HCT116 (cell line): ENCODE measurements around the gene ABCA1. TPM values are rescaled to one million over a fixed set of nuclear protein-coding genes. Genes with fewer than 3 reads are reported as not detected.

ENCODE experiments used
- ATAC-seq: fragments of 200-7000 bp; cut with Tn5 transposase; 2 replicates; pipeline ENCODE4 v1.9.1; 2020; ENCODE audit warnings: mild to moderate bottlenecking, moderate library complexity
- BruUV-seq: library from RNA; stranded (reverse); fragments of 400-500 nt; replicated peaks from 2 replicates; lab custom pipeline; 2021; lab: Mats Ljungman, UMichigan
- CTCF ChIA-PET: fragments of 300-600 bp; sonication (Branson Sonifier 250); formaldehyde crosslinking; loops from one replicate; lab custom pipeline; 2021; ENCODE audit warnings: antibody characterized with exemption; lab: Charles Lee
- POLR2A ChIA-PET: fragments of 300-600, 350-600 bp; sonication (Branson Sonifier 250); formaldehyde crosslinking; loops from one replicate; lab custom pipeline; 2021; ENCODE audit warnings: antibody characterized with exemption; lab: Charles Lee
- RAD21 ChIA-PET, 2 experiments: fragments of 300-600 bp; sonication (Branson Sonifier 250); formaldehyde crosslinking; loops; one replicate each; lab custom pipeline; 2023; ENCODE audit warnings: low total read pairs in 2 of 2; ENCODE audit not compliant: uncharacterized antibody in 2 of 2, unreplicated experiment in 2 of 2, low non-redundant PET in 1 of 2; lab: Charles Lee
- DNase-seq: peaks from one replicate; pipeline ENCODE4 v3.0.0-alpha.2; 2010; ENCODE audit warnings: low read depth, low spot score
- H2AFZ ChIP-seq: fragments of 200-600 bp; shearing (Covaris generic), sonication (generic); 2 replicates; pipeline ENCODE4 v1.6.1; 2017; ENCODE audit warnings: low read depth, mixed run types, mixed read lengths, antibody characterized with exemption, low read length; ENCODE audit not compliant: poor library complexity, severe bottlenecking
- H3K27ac ChIP-seq: 2 replicates; pipeline ENCODE4 v1.5.1; 2012; ENCODE audit warnings: low read depth, low read length
- H3K27me3 ChIP-seq: fragments of 200-600 bp; sonication (generic); 2 replicates; pipeline ENCODE4 v1.6.1; 2016; ENCODE audit warnings: mixed run types, low read length, mixed read lengths; ENCODE audit not compliant: insufficient read depth
- H3K36me3 ChIP-seq, 2 experiments: fragments of 200-500 bp in 1 of 2; fragments of 200-600 bp in 1 of 2; sonication (Bioruptor generic) in 1 of 2; sonication (generic) in 1 of 2; 2 replicates each; pipeline versions ENCODE4 v1.5.1 to v1.6.1; 2014 to 2016; ENCODE audit warnings: low read length in 2 of 2, inconsistent platforms in 1 of 2, mixed read lengths in 1 of 2, mixed run types in 1 of 2; ENCODE audit not compliant: insufficient read depth in 2 of 2, control insufficient read depth in 1 of 2
- H3K4me1 ChIP-seq, 2 experiments: fragments of 200-600 bp in 1 of 2; sonication (generic) in 1 of 2; 2 replicates each; pipeline versions ENCODE4 v1.5.1 to v1.6.1; 2012 to 2017; ENCODE audit warnings: low read length in 2 of 2, inconsistent platforms in 1 of 2, mild to moderate bottlenecking in 1 of 2, mixed read lengths in 1 of 2, mixed run types in 1 of 2, moderate library complexity in 1 of 2; ENCODE audit not compliant: insufficient read depth in 2 of 2, control insufficient read depth in 1 of 2
- H3K4me2 ChIP-seq: fragments of 200-600 bp; sonication (generic); 2 replicates; pipeline ENCODE4 v1.6.1; 2017; ENCODE audit warnings: mixed run types, low read length, mixed read lengths
- H3K4me3 ChIP-seq, 2 experiments: fragments of 200-600 bp in 1 of 2; sonication (generic) in 1 of 2; replicated peaks in 1 of 2; 2 replicates each; pipeline ENCODE4 v1.5.1; 2011 to 2016; ENCODE audit warnings: low read length in 2 of 2, control low read depth in 1 of 2, low read depth in 1 of 2, mild to moderate bottlenecking in 1 of 2, mixed read lengths in 1 of 2, mixed run types in 1 of 2
- H3K79me2 ChIP-seq: fragments of 200-600 bp; sonication (generic); 2 replicates; pipeline ENCODE4 v1.6.1; 2017; ENCODE audit warnings: mild to moderate bottlenecking, mixed run types, low read length, moderate library complexity, mixed read lengths; ENCODE audit not compliant: insufficient read depth
- H3K9ac ChIP-seq: fragments of 200-600 bp; sonication (generic); 2 replicates; pipeline ENCODE4 v1.6.1; 2016; ENCODE audit warnings: low read length, mixed read lengths
- H3K9me2 ChIP-seq: fragments of 200-600 bp; sonication (generic), shearing (Covaris generic); 2 replicates; pipeline ENCODE4 v1.6.1; 2017; ENCODE audit warnings: mixed run types, mild to moderate bottlenecking, moderate library complexity; ENCODE audit not compliant: insufficient read depth
- H3K9me3 ChIP-seq, 2 experiments: fragments of 200-500 bp in 1 of 2; fragments of 200-600 bp in 1 of 2; sonication (Bioruptor generic) in 1 of 2; sonication (generic) in 1 of 2; 2 replicates each; pipeline ENCODE4 v1.6.1; 2014 to 2017; ENCODE audit warnings: low read length in 2 of 2, mixed read lengths in 2 of 2, inconsistent platforms in 1 of 2, low read depth in 1 of 2, mild to moderate bottlenecking in 1 of 2, mixed run types in 1 of 2, moderate library complexity in 1 of 2; ENCODE audit not compliant: control insufficient read depth in 1 of 2, insufficient read depth in 1 of 2
- H4K20me1 ChIP-seq: fragments of 200-600 bp; sonication (generic), shearing (Covaris generic); 2 replicates; pipeline ENCODE4 v1.6.1; 2017; ENCODE audit warnings: mixed run types, mild to moderate bottlenecking, moderate library complexity; ENCODE audit not compliant: insufficient read depth
- ATF3 ChIP-seq: IDR thresholded peaks from 2 replicates; pipeline ENCODE4 v1.6.1; 2012
- CBX3 ChIP-seq: IDR thresholded peaks from 2 replicates; pipeline ENCODE4 v1.6.1; 2012; ENCODE audit warnings: low read depth
- CTCF ChIP-seq, 3 experiments: fragments of 200-600 bp in 1 of 3; sonication (generic) in 1 of 3; IDR thresholded peaks in 2 of 3; conservative IDR thresholded peaks in 1 of 3; 2 replicates each; pipeline ENCODE4 v1.5.1; 2012 to 2017; ENCODE audit warnings: low read depth in 2 of 3, low read length in 2 of 3, antibody characterized with exemption in 1 of 3, borderline replicate concordance in 1 of 3, control low read depth in 1 of 3, mild to moderate bottlenecking in 1 of 3, mixed read lengths in 1 of 3, mixed run types in 1 of 3, moderate library complexity in 1 of 3; ENCODE audit not compliant: insufficient read depth in 1 of 3
- EGR1 ChIP-seq: IDR thresholded peaks from 2 replicates; pipeline ENCODE4 v1.6.1; 2012; ENCODE audit warnings: low read depth
- ELF1 ChIP-seq: IDR thresholded peaks from 2 replicates; pipeline ENCODE4 v1.6.1; 2012; ENCODE audit warnings: low read depth, borderline replicate concordance
- EZH2 ChIP-seq: fragments of 200-600 bp; sonication (generic); IDR thresholded peaks from 2 replicates; pipeline ENCODE4 v1.6.1; 2017; ENCODE audit warnings: antibody characterized with exemption, mixed run types
- FOSL1 ChIP-seq: IDR thresholded peaks from 2 replicates; pipeline ENCODE4 v1.6.1; 2012; ENCODE audit warnings: low read depth
- JUND ChIP-seq: IDR thresholded peaks from 2 replicates; pipeline ENCODE4 v1.6.1; 2012
- POLR2A ChIP-seq: IDR thresholded peaks from 2 replicates; pipeline ENCODE4 v1.7.0; 2011; ENCODE audit warnings: borderline replicate concordance; ENCODE audit not compliant: insufficient read depth, insufficient read length; ENCODE audit errors: extremely low read depth
- POLR2AphosphoS5 ChIP-seq: IDR thresholded peaks from 2 replicates; pipeline ENCODE4 v1.6.1; 2011; ENCODE audit warnings: mild to moderate bottlenecking, low read depth, low read length, moderate library complexity
- RAD21 ChIP-seq: IDR thresholded peaks from 2 replicates; pipeline ENCODE4 v1.6.1; 2012; ENCODE audit warnings: low read depth, mild to moderate bottlenecking
- REST ChIP-seq: IDR thresholded peaks from 2 replicates; pipeline ENCODE4 v1.6.1; 2012; ENCODE audit warnings: low read depth
- SIN3A ChIP-seq: IDR thresholded peaks from 2 replicates; pipeline ENCODE4 v1.6.1; 2012; ENCODE audit warnings: low read depth
- SP1 ChIP-seq: IDR thresholded peaks from 2 replicates; pipeline ENCODE4 v1.6.1; 2012; ENCODE audit warnings: low read depth
- SRF ChIP-seq: IDR thresholded peaks from 2 replicates; pipeline ENCODE4 v1.6.1; 2012; ENCODE audit warnings: low read depth
- YY1 ChIP-seq: IDR thresholded peaks from 2 replicates; pipeline ENCODE4 v1.6.1; 2011; ENCODE audit warnings: low read length, low read depth, moderate library complexity, mild to moderate bottlenecking; ENCODE audit not compliant: insufficient replicate concordance; ENCODE audit errors: extremely low read depth
- ZBTB33 ChIP-seq: IDR thresholded peaks from 2 replicates; pipeline ENCODE4 v1.6.1; 2011; ENCODE audit warnings: mild to moderate bottlenecking, low read length, moderate library complexity; ENCODE audit not compliant: insufficient replicate concordance; ENCODE audit errors: extremely low read depth
- ZFX ChIP-seq: fragments of 450-650 bp; IDR thresholded peaks from 2 replicates; pipeline ENCODE4 v1.6.1; 2017
- ZNF274 ChIP-seq: fragments of 200-500 bp; sonication (Bioruptor generic); IDR thresholded peaks from 2 replicates; pipeline ENCODE4 v1.6.1; 2014; ENCODE audit warnings: mild to moderate bottlenecking, low read depth, low read length, inconsistent platforms
- intact Hi-C: fragments of 100-400 bp; cut with micrococcal nuclease; formaldehyde crosslinking; loops from 2 replicates; pipeline ENCODE4 v1.10.0; 2022
- total RNA-seq: library from RNA; stranded (reverse); gene quantifications from one replicate; pipeline ENCODE4 v1.2.1, GENCODE V29; 2021; ENCODE audit not compliant: unreplicated experiment

ABCA1 gene
- total RNA-seq, 1 experiment from 2014 or later: 0.89 TPM

GRCh38 chr9:104831681-104832080, 96.3 kb downstream of the ABCA1 start:
- no peak overlapping the region for H3K27ac ChIP-seq
- intact Hi-C loops: no loop called here
- CTCF ChIA-PET: no interaction called here
- no peak for DNase-seq
- no peak for ATAC-seq
- H3K4me2 ChIP-seq: no peak overlapping the region
- no peaks in the 10 kb centered on the region for H3K36me3 ChIP-seq
- BruUV-seq: no TSS peak
- H3K9me3 ChIP-seq: no peaks in the 10 kb centered on the region
- H3K9ac ChIP-seq: no peak overlapping the region
- H3K9me2 ChIP-seq: no peaks in the 10 kb centered on the region
- H3K4me3 ChIP-seq: no peak overlapping the region
- H4K20me1 ChIP-seq: no peaks in the 10 kb centered on the region
- RAD21 ChIA-PET: no interaction called here
- H3K27me3 ChIP-seq: no peaks in the 10 kb centered on the region
- no peak for TF ChIP-seq YY1
- TF ChIP-seq FOSL1: no peak
- no peak for TF ChIP-seq EGR1
- TF ChIP-seq ELF1: no peak
- TF ChIP-seq CBX3: no peak
- no peak for TF ChIP-seq JUND
- no peak for TF ChIP-seq EZH2
- TF ChIP-seq SP1: no peak
- no peak for TF ChIP-seq POLR2AphosphoS5
- TF ChIP-seq SIN3A: no peak
- TF ChIP-seq CTCF (IDR thresholded peaks at IDR 0.05 in 2 of 3, conservative IDR thresholded peaks at IDR 0.05 in 1 of 3; ENCODE audit: borderline replicate concordance in 1 of 3, insufficient read depth in 1 of 3, low read depth in 2 of 3, low read length in 2 of 3): no peak
- no peak for TF ChIP-seq ZFX
- no peak for TF ChIP-seq RAD21
- no peak for TF ChIP-seq POLR2A
- no peak for TF ChIP-seq ZNF274
- TF ChIP-seq ATF3: no peak
- TF ChIP-seq REST: no peak
- no peak for TF ChIP-seq ZBTB33
- TF ChIP-seq SRF: no peak
- H3K4me1 ChIP-seq: no peaks in the 10 kb centered on the region
- no peaks in the 10 kb centered on the region for H3K79me2 ChIP-seq
- POLR2A ChIA-PET: no interaction called here
- H2AFZ ChIP-seq: no peak overlapping the region
